ENCODE results near the gene SRGAP1.
"Not testable (repeated sequence)": the region's sequence is repeated elsewhere in the genome, so short reads cannot be mapped to it uniquely, and the experiment has no call there.

SRGAP1 gene

GRCh38 chr12:64172143-64172970 lies 327.9 kb downstream of the SRGAP1 start:
- DNase-seq (ENCODE audit: extremely low spot score, insufficient read length, low read depth) = no peak
- no peak for FAIRE-seq

- DNase-seq (ENCODE audit: extremely low spot score, insufficient read length, low read depth) (no peak), FAIRE-seq (no peak)
Observed at GRCh38 chr12:64173456-64173855, 329.0 kb downstream of the SRGAP1 start.

- DNase-seq (ENCODE audit: extremely low spot score, insufficient read length, low read depth) (no peak), FAIRE-seq (no peak)
Observed at GRCh38 chr12:64175254-64175945, 330.9 kb downstream of the SRGAP1 start.

GRCh38 chr12:64177001-64177400 lies 332.5 kb downstream of the SRGAP1 start:
- DNase-seq (ENCODE audit: extremely low spot score, insufficient read length, low read depth) (no peak), FAIRE-seq (no peak)

GRCh38 chr12:64178122-64178521 lies 333.6 kb downstream of the SRGAP1 start:
- DNase-seq (ENCODE audit: extremely low spot score, insufficient read length, low read depth) (no peak), FAIRE-seq (no peak)

- FAIRE-seq (no peak), DNase-seq (ENCODE audit: extremely low spot score, insufficient read length, low read depth) (no peak)
Observed at GRCh38 chr12:64180951-64181350, 336.5 kb downstream of the SRGAP1 start.

GRCh38 chr12:64181430-64182291 lies 337.2 kb downstream of the SRGAP1 start:
- DNase-seq (ENCODE audit: extremely low spot score, insufficient read length, low read depth) (no peak), FAIRE-seq (peak; percentile 39)

GRCh38 chr12:64184216-64184615 lies 339.7 kb downstream of the SRGAP1 start:
- FAIRE-seq (no peak), DNase-seq (ENCODE audit: extremely low spot score, insufficient read length, low read depth) (no peak)

- no peak for FAIRE-seq
- no peak for DNase-seq (ENCODE audit: extremely low spot score, insufficient read length, low read depth)
Observed at GRCh38 chr12:64186789-64187188, 342.3 kb downstream of the SRGAP1 start.

- DNase-seq (ENCODE audit: extremely low spot score, insufficient read length, low read depth) (no peak), FAIRE-seq (no peak)
Observed at GRCh38 chr12:64187370-64187769, 342.9 kb downstream of the SRGAP1 start.

GRCh38 chr12:64187794-64188193 lies 343.3 kb downstream of the SRGAP1 start:
- FAIRE-seq (no peak), DNase-seq (ENCODE audit: extremely low spot score, insufficient read length, low read depth) (no peak)

- DNase-seq (ENCODE audit: extremely low spot score, insufficient read length, low read depth) (no peak), FAIRE-seq (no peak)
Observed at GRCh38 chr12:64189530-64189929, 345.0 kb downstream of the SRGAP1 start.

GRCh38 chr12:64190140-64190539 lies 345.6 kb downstream of the SRGAP1 start:
- DNase-seq (ENCODE audit: extremely low spot score, insufficient read length, low read depth) (no peak), FAIRE-seq (no peak)

- DNase-seq (ENCODE audit: extremely low spot score, insufficient read length, low read depth) = peak; percentile 15
- FAIRE-seq = peak; percentile 63
Observed at GRCh38 chr12:64192644-64193444, 348.3 kb downstream of the SRGAP1 start.

GRCh38 chr12:64193931-64194330 lies 349.4 kb downstream of the SRGAP1 start:
- DNase-seq (ENCODE audit: extremely low spot score, insufficient read length, low read depth) = no peak
- FAIRE-seq = no peak

- no peak for DNase-seq (ENCODE audit: extremely low spot score, insufficient read length, low read depth)
- FAIRE-seq = peak; percentile 55
Observed at GRCh38 chr12:64194333-64195149, 350.0 kb downstream of the SRGAP1 start.

- not testable (repeated sequence) for DNase-seq (ENCODE audit: extremely low spot score, insufficient read length, low read depth); FAIRE-seq
Observed at GRCh38 chr12:64195841-64196240, 351.3 kb downstream of the SRGAP1 start.

- no peak for FAIRE-seq
- DNase-seq (ENCODE audit: extremely low spot score, insufficient read length, low read depth) = no peak
Observed at GRCh38 chr12:64203036-64203435, 358.5 kb downstream of the SRGAP1 start.

- FAIRE-seq = no peak
- no peak for DNase-seq (ENCODE audit: extremely low spot score, insufficient read length, low read depth)
Observed at GRCh38 chr12:64203775-64204174, 359.3 kb downstream of the SRGAP1 start.
